HUES6 (cell line): ENCODE data around the gene MYO1B.

Experiments
- H3K27ac ChIP-seq: 2 replicates; pipeline ENCODE4 v1.7.0; 2013; ENCODE audit warnings: low read depth, mild to moderate bottlenecking, low read length, inconsistent platforms
- H3K27me3 ChIP-seq: 2 replicates; pipeline ENCODE4 v1.6.1; 2013; ENCODE audit warnings: low read length; ENCODE audit not compliant: control insufficient read depth, insufficient read depth
- H3K36me3 ChIP-seq: 2 replicates; pipeline ENCODE4 v1.6.1; 2013; ENCODE audit warnings: low read length; ENCODE audit not compliant: control insufficient read depth, insufficient read depth
- H3K4me1 ChIP-seq: 2 replicates; pipeline ENCODE4 v1.6.1; 2013; ENCODE audit warnings: low read length; ENCODE audit not compliant: control insufficient read depth, insufficient read depth
- H3K4me3 ChIP-seq: 2 replicates; pipeline ENCODE4 v1.5.1; 2013; ENCODE audit warnings: low read depth, low read length
- H3K9ac ChIP-seq: one replicate; pipeline ENCODE4 v1.6.1; 2013; ENCODE audit warnings: mild to moderate bottlenecking, low read length
- H3K9me3 ChIP-seq: 2 replicates; pipeline ENCODE4 v1.6.1; 2013; ENCODE audit warnings: low read depth, low read length; ENCODE audit not compliant: control insufficient read depth, insufficient read depth

MYO1B gene

DNA sequence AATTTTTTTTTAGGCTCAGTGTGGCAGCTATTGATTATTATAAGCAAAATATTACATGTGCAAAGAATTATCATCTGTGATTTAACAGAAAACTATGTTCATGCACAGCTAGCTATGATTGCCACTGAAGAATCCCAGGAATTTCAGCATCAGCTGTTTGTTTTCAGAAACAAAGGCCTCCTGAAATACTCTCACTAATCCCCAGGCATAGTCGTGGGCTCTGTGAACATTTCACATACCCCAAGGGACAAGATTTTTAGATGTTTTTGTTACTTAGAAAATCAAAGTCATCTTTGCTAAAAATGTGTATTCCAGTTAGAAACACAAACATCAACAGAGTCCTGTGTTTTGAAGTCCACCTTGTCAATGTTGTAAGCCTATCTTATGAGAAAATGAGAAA lies 156.1 kb downstream of the MYO1B start:
- peaks cover 56% of the 10 kb centered on the region for H3K36me3 ChIP-seq
- H3K4me1 ChIP-seq = peaks cover 13% of the 10 kb centered on the region
- H3K27ac ChIP-seq = 0 out of 2 replicates have a peak overlapping the region, but pooled peaks have one; percentile 4
- H3K9ac ChIP-seq = no peak overlapping the region
- H3K4me3 ChIP-seq = no peak overlapping the region
- H3K27me3 ChIP-seq = no peaks in the 10 kb centered on the region
- H3K9me3 ChIP-seq = peaks cover 3% of the 10 kb centered on the region; the same call in 1 of the 2 replicates

- Histone ChIP-seq H3K36me3 (peaks cover 60% of the 10 kb centered on the region), H3K9me3 (no peaks in the 10 kb centered on the region), H3K4me3 (no peak overlapping the region), H3K9ac (no peak overlapping the region), H3K4me1 (peaks cover 13% of the 10 kb centered on the region), H3K27ac (no peak overlapping the region), H3K27me3 (no peaks in the 10 kb centered on the region)
Measured at GRCh38 chr2:191402966-191403565, 157.9 kb downstream of the MYO1B start.

DNA sequence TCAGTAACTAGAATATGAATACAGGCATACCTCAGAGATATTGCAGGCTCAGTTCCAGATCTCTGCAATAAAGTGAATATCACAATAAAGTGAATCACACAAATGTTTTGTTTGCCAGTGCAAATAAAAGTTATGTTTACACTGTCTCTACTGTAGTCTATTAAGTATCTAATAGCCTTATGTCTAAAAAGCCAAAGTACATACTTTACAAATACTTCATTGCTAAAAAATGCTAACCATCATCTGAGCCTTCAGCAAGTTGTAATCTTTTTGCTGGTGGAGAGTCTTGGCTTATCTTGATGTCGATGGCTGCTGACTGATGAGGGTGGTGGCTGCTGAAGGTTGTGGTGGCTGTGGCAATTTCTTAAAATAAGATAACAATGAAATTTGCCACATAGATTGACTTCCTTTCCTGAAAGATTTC lies 159.4 kb downstream of the MYO1B start:
- Histone ChIP-seq H3K4me1 (peaks cover 13% of the 10 kb centered on the region), H3K9me3 (no peaks in the 10 kb centered on the region), H3K27ac (no peak overlapping the region)

DNA sequence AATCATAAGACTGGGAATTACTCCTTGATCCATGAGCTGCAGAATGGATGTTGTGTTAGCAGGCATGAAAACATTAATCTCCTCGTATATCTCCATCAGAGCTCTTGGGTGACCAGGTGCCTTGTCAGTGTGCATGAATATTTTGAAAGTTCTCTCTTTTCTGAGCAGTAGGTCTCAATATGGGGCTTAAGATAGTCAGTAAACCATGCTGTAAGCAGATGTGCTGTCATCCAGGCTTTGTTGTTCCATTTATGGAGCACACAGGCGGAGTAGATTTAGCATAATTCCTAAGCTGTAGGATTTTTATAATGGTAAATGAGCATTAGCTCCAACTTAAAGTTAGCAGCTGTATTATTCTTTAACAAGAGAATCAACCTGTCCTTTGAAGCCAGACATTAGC lies 160.3 kb downstream of the MYO1B start:
- H3K27me3 ChIP-seq = no peaks in the 10 kb centered on the region
- H3K9me3 ChIP-seq = no peaks in the 10 kb centered on the region
- H3K4me1 ChIP-seq = peaks cover 10% of the 10 kb centered on the region
- H3K27ac ChIP-seq = no peak overlapping the region
- H3K9ac ChIP-seq = no peak overlapping the region
- no peak overlapping the region for H3K4me3 ChIP-seq
- H3K36me3 ChIP-seq = peaks cover 68% of the 10 kb centered on the region

More for the DNA sequence above, 159.4 kb downstream of the MYO1B start:
- no peaks in the 10 kb centered on the region for H3K27me3 ChIP-seq
- H3K36me3 ChIP-seq = peaks cover 68% of the 10 kb centered on the region
- H3K9ac ChIP-seq = no peak overlapping the region
- no peak overlapping the region for H3K4me3 ChIP-seq

DNA sequence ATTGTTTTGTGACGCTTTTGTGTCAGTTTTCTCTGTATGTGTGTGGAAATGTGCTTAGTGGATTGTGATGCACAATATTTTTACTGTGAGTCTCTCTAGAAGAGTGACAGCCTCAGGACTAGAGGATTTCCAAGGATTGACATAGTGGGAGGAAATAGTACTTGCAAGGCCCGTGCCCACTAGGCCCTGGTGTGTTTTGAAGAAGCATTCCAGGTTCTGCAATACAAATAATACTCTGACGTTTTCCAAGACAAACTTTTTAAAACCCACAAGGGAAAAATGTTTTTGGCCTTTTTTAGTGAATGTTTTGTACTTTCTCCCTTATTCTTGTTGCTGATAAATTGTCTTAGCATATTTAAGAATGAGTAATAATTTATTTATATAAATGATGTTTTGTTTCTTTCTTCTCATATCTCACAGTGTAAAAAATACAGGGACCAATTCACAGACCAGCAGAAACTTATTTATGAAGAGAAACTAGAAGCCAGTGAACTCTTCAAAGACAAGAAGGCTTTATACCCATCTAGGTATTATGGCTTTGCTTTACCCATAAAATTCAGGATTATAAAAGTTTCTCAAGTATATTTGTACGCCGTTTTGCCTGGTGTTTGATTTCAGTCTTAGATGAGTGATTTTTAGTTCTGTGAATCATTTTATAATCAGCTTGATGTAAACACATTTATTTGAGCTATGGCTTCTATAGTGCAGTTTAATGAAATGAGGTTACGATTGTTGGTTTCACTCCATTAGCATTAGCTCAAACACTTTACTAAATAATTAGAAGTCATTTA lies 165.6 kb downstream of the MYO1B start:
- Histone ChIP-seq H3K4me3 (no peak overlapping the region), H3K27ac (no peak overlapping the region), H3K36me3 (peaks cover 84% of the 10 kb centered on the region), H3K27me3 (no peaks in the 10 kb centered on the region), H3K9ac (no peak overlapping the region), H3K9me3 (no peaks in the 10 kb centered on the region), H3K4me1 (no peaks in the 10 kb centered on the region)

GRCh38 chr2:191411472-191411871 lies 166.3 kb downstream of the MYO1B start:
- no peak overlapping the region for H3K9ac ChIP-seq
- H3K4me3 ChIP-seq = no peak overlapping the region
- no peaks in the 10 kb centered on the region for H3K4me1 ChIP-seq
- no peak overlapping the region for H3K27ac ChIP-seq
- H3K9me3 ChIP-seq = no peaks in the 10 kb centered on the region
- H3K27me3 ChIP-seq = no peaks in the 10 kb centered on the region
- peaks cover 88% of the 10 kb centered on the region for H3K36me3 ChIP-seq

DNA sequence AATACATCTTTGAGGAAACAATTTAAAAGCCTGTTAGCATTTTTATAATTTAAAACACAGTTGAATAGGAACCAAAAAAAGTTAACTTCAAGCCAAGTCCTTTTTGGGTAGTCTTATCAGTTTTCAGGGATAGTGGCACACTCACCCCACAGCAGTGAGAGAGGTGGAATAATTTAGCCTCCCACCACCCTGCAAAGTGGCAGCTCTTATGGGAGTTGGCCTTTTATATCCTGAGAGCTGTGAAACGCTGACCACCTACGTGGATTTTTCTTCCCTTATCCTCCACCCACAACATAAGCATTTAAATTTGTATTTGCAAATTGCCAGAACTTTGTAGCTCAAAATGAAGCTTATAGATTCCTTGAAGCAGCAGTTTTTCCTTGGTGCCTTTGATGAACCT lies 167.1 kb downstream of the MYO1B start:
- no peak overlapping the region for H3K9ac ChIP-seq
- peaks cover 87% of the 10 kb centered on the region for H3K36me3 ChIP-seq
- H3K27me3 ChIP-seq = no peaks in the 10 kb centered on the region
- H3K4me1 ChIP-seq = no peaks in the 10 kb centered on the region
- no peaks in the 10 kb centered on the region for H3K9me3 ChIP-seq
- H3K27ac ChIP-seq = no peak overlapping the region
- H3K4me3 ChIP-seq = no peak overlapping the region

- no peak overlapping the region for H3K27ac ChIP-seq
- no peaks in the 10 kb centered on the region for H3K9me3 ChIP-seq
- no peak overlapping the region for H3K9ac ChIP-seq
- H3K4me1 ChIP-seq = no peaks in the 10 kb centered on the region
- H3K4me3 ChIP-seq = no peak overlapping the region
- peaks cover 80% of the 10 kb centered on the region for H3K36me3 ChIP-seq
- no peaks in the 10 kb centered on the region for H3K27me3 ChIP-seq
Measured at GRCh38 chr2:191415101-191415500, 169.9 kb downstream of the MYO1B start.

GRCh38 chr2:191415858-191416257 lies 170.7 kb downstream of the MYO1B start:
- Histone ChIP-seq H3K4me1 (no peaks in the 10 kb centered on the region), H3K27me3 (no peaks in the 10 kb centered on the region), H3K4me3 (no peak overlapping the region), H3K9ac (no peak overlapping the region), H3K27ac (no peak overlapping the region), H3K36me3 (peaks cover 81% of the 10 kb centered on the region), H3K9me3 (no peaks in the 10 kb centered on the region)

DNA sequence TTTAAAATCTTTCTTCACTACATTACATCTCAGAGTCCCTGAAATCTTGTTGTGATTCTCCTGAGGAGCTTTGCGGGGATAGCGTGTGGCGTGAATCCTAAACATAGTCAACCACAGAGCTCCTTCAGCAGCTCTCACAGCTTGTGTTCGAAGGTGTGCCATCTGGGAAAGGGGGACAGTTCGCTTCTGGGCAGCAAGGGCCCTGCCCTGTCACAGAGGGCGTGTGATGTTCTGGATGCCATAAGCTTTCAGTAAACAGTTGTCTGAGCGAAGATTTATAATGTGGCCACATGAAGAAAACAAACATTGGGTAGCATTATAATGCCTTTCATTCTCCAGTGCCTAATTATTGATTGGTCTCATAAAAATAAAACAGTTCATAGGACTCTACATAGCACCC lies 172.5 kb downstream of the MYO1B start:
- Histone ChIP-seq H3K4me3 (no peak overlapping the region), H3K27me3 (no peaks in the 10 kb centered on the region), H3K4me1 (no peaks in the 10 kb centered on the region), H3K9ac (no peak overlapping the region), H3K9me3 (no peaks in the 10 kb centered on the region), H3K36me3 (peaks cover 65% of the 10 kb centered on the region), H3K27ac (no peak overlapping the region)

- Histone ChIP-seq H3K9ac (no peak overlapping the region), H3K27me3 (no peaks in the 10 kb centered on the region), H3K9me3 (no peaks in the 10 kb centered on the region), H3K36me3 (peaks cover 44% of the 10 kb centered on the region), H3K4me3 (no peak overlapping the region), H3K27ac (no peak overlapping the region), H3K4me1 (no peaks in the 10 kb centered on the region)
Measured at GRCh38 chr2:191421950-191422349, 176.7 kb downstream of the MYO1B start.
